ENCODE data around the gene PLEKHA7. TPM values are rescaled to one million over a fixed set of nuclear protein-coding genes. Genes with fewer than 3 reads are reported as not detected.

PLEKHA7 gene
- total RNA-seq, 1 donor from 2014 or later, result 96.6 TPM

DNA sequence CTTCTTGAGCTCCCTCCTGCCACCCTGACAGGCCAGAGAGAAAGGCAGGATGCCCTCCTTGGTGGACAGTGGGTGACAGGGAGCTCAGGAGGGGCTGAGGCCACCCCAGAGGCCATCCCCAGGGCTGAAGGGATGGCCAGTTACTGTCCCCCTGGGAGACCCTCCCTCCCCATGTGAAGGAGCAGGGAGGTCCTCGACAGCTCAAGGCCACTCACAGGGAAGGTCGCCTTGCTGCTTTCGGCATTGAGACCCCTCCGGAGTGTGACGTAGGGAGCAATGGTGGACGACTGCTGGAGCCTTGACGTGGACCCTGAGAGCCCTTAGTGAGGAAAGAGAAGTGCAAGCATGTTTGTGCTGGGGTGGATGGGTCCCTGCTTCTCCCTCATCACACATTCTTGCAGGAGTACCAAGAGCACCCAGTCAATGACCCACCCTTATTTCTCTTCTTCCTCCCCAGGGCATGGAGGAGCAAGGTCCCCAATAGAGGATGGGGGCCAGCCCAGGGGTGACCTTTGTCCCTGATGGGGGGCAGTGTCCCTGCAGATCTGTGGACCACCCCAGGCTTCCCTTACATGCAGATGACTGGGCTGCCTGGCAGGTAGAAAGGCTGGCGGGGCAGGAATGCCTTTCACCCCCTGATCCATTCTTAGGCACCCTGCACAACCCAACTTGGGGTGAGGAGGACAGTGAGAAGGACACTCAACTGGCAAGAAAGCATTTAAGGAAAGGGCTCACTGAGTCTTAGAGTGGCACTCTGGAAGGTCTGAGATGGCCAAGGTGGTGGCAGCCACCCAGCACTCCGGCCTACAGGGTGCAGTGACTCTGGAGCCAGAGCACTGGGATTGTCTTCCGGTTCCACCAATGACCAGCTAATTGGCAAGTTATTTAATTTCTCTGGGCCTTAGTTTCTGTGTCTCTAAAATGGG is 224.4 kb downstream of the PLEKHA7 start:
- DNase-seq (ENCODE audit: low spot score) (no peak), ATAC-seq (no peak)
- intact Hi-C loops (cut with DNase I), result loop anchor here (10.0 kb wide), 1 partner anchor 135 kb away; no protein-coding TSS in a partner anchor

GRCh38 chr11:16789063-16789420 is 225.2 kb downstream of the PLEKHA7 start:
- intact Hi-C loops (cut with DNase I), result loop anchor here (10.0 kb wide), 1 partner anchor 136 kb away; no protein-coding TSS in a partner anchor
- ATAC-seq (no peak), DNase-seq (ENCODE audit: low spot score) (no peak)

- ATAC-seq (peak; percentile 68), DNase-seq (ENCODE audit: low spot score) (peak; percentile 80)
- intact Hi-C loops (cut with DNase I), result loop anchor here (10.0 kb wide), 1 partner anchor 136 kb away; no protein-coding TSS in a partner anchor
These were observed 225.8 kb downstream of the PLEKHA7 start for GRCh38 chr11:16788141-16789062.

DNA sequence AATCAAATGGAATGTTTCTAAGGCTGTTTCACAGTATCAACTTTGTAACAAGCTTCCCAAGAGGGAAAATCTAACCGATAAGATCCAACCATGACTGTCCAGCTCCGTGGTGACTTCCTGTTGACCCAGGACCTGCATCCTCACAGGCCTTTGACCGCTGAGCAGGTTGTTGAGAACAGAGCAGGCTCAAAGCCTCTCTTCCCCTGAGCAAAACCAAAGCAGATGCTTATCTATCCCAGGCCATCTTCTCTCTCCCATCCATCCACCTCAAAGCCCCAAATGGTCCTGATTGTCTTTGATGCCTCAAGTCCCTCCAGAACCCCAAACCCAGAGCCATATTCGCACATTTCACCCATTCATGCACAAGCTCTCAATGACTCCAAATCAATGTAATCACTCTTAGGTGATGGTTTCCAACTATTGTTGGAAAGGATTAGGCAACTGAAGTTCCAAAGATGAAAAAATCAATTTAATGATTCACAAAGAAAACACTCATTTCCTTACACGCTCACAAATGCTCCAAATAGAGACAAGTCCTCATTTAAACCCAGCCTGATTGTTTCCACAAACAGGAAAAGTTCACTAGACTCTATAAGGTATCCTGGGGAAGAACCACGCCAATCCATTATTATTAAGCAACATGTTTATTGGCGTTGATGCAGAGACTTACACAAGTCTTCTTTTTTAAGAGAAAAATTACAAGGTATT is 227.0 kb downstream of the PLEKHA7 start:
- DNase-seq (ENCODE audit: low spot score) (no peak), ATAC-seq (no peak)
- intact Hi-C loops (cut with DNase I), result loop anchor here (10.0 kb wide), 1 partner anchor 138 kb away; no protein-coding TSS in a partner anchor

- ATAC-seq (no peak), DNase-seq (ENCODE audit: low spot score) (no peak)
- intact Hi-C loops (cut with DNase I), result loop anchor here (10.0 kb wide), 1 partner anchor 139 kb away; no protein-coding TSS in a partner anchor
These were observed 228.1 kb downstream of the PLEKHA7 start for GRCh38 chr11:16786131-16786530.

GRCh38 chr11:16785520-16786128 is 228.6 kb downstream of the PLEKHA7 start:
- peak; percentile 69 for ATAC-seq
- peak; percentile 82 for DNase-seq (ENCODE audit: low spot score)
- intact Hi-C loops (cut with DNase I), result loop anchor here (10.0 kb wide), 1 partner anchor 139 kb away; no protein-coding TSS in a partner anchor

DNA sequence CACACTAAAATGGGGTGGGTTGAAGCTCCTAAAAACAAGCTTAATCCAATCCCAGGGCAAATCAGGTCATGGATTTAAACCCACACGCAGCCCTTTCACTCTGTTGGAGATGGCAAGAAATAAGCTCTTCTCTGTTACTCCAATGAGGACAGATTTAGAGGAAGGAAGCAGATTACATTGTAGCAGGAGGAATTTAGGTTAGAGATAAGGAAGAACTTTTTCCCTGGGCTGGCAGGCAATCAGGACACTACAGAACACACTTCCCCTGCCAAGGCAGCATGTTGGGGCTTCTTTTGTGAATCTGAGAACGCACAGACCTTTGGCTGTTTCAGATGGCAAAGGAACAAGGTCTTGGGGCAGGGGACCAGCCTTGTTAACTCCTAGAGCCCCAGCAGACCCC is 229.5 kb downstream of the PLEKHA7 start:
- no peak for ATAC-seq
- intact Hi-C loops (cut with DNase I), result loop anchor here (10.0 kb wide), 1 partner anchor 140 kb away; no protein-coding TSS in a partner anchor
- DNase-seq (ENCODE audit: low spot score), result no peak

DNA sequence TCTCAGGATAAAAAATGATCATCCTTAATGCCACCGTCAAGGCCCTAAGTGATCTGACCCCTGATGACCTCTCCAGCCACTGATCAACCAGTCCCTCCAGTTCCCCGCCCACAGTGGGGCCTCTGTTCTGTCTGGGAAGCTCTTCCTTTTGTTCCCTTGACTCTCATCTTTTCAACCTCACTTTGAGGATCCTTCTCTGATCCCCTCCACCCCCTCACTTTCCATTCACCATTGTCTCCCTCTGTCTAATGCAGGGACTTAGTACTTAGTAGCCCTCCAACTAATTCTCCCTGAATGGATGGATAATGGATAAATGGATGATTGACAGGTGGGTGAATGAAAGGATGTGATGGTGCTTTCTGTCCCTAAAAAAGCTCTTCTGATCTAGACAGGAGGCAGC is 230.1 kb downstream of the PLEKHA7 start:
- DNase-seq (ENCODE audit: low spot score) (peak; percentile 21), ATAC-seq (no peak)
- intact Hi-C loops (cut with DNase I), result loop anchor here (10.0 kb wide), 1 partner anchor 141 kb away; no protein-coding TSS in a partner anchor

GRCh38 chr11:16783321-16783801 is 230.9 kb downstream of the PLEKHA7 start:
- DNase-seq (ENCODE audit: low spot score) (peak; percentile 55), ATAC-seq (no peak)
- intact Hi-C loops (cut with DNase I), result loop anchor here (10.0 kb wide), 1 partner anchor 141 kb away; no protein-coding TSS in a partner anchor

- intact Hi-C loops (cut with DNase I), result loop anchor here (10.0 kb wide), 1 partner anchor 143 kb away; no protein-coding TSS in a partner anchor
- ATAC-seq (no peak), DNase-seq (ENCODE audit: low spot score) (peak; percentile 33)
These were observed 232.0 kb downstream of the PLEKHA7 start for GRCh38 chr11:16781936-16782919.

DNA sequence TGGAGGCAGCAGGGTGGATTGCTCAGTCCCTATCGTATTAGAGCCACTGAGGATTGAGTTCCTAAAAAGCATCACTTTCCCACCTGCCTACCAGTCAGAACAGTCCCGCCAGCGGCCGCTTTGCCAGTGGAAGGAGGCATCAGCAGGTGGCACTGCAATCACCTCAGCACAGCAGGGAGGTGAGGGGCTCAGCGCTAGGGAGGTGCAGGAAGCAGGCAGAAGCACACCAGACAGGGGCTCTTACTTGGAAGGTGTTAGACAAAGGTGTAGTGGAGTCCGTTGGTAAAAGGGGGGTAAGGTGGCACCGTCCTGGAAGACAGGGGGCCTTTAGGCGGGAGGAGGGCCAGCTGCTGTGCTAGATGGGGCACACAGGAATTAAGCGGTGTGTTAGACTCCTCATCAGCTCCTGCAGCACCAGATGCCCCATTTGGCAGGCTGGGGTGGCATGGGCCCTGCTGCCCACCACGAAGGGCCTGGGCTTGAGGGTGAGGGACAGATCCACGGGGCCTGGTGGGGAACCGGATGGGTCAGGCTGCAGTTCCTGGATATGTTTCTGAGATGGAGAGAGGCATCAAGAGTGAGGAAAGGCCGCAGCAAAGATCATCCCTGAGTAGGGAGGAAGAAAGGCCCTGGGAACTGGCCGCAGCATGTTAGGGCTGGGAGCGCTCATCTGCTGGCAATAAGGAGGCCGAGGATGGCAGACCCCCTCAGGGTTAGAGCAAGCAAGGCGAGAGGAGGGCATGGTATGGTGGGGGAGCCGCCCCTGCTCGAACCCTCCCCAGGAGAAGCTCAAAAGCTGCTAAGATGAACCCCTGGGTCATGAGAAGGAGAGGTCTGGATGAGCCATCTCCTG is 233.3 kb downstream of the PLEKHA7 start:
- ATAC-seq, result no peak
- DNase-seq (ENCODE audit: low spot score), result peak; percentile 39
- intact Hi-C loops (cut with DNase I), result loop anchor here (10.0 kb wide), 1 partner anchor 144 kb away; no protein-coding TSS in a partner anchor

DNA sequence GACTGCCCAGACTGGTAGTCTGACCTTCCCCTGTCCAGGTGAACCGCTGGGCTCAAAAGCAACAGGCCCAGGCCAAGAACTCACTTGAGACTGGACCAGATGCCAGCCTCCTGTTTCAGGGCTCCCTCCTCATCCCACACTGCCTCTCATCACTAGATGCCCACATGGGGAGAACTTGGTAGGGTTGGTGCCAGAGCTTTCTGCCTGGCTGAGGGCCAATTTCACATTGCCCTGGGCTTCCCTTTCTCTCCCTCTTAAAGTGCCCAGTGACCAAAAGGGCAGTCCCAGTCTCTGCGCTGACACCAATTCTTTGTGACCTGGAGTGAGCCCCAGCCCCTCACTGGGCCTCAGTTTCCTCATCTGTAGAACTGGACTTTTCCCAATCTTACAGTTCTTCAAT is 234.1 kb downstream of the PLEKHA7 start:
- no peak for ATAC-seq
- intact Hi-C loops (cut with DNase I), result loop anchor here (10.0 kb wide), 1 partner anchor 145 kb away; no protein-coding TSS in a partner anchor
- DNase-seq (ENCODE audit: low spot score), result peak; percentile 42

- intact Hi-C loops (cut with DNase I), result no loop called here
- DNase-seq (ENCODE audit: low spot score) (peak; percentile 55), ATAC-seq (no peak)
These were observed 234.8 kb downstream of the PLEKHA7 start for GRCh38 chr11:16779436-16779835.

- ATAC-seq (no peak), DNase-seq (ENCODE audit: low spot score) (peak; percentile 36)
- intact Hi-C loops (cut with DNase I), result no loop called here
These were observed 235.3 kb downstream of the PLEKHA7 start for GRCh38 chr11:16778876-16779275.

DNA sequence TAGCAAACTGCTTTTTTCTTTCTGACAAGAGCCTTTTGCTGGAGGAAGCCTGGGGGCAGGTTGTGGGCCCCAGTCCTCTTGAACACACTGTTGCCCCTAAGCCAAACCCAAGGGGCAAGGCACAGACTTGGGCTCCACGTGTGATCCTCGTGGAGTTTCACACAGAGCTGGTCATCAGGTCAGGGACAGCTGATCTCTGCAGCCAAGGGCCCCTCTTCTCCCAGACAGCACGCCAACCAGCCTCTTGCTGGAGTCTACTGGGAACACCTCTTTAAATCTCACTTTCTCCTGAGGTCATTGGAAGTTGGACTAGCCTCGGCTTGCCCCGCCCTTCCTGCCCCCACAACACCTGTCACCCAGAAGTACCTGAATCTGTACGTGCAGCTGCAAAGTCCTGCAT is 235.9 kb downstream of the PLEKHA7 start:
- DNase-seq (ENCODE audit: low spot score) (peak; percentile 38), ATAC-seq (no peak)
- intact Hi-C loops (cut with DNase I), result no loop called here

GRCh38 chr11:16777613-16777975 is 236.6 kb downstream of the PLEKHA7 start:
- intact Hi-C loops (cut with DNase I), result no loop called here
- peak; percentile 48 for DNase-seq (ENCODE audit: low spot score)
- no peak for ATAC-seq

Measured in sciatic nerve (tissue), 2 donors.